Chondrocyte (in vitro differentiated cells): ENCODE results near the gene PRKCH. TPM values are rescaled to one million over a fixed set of nuclear protein-coding genes. Genes with fewer than 3 reads are reported as not detected.

Experiments
- DNase-seq: peaks from one replicate; pipeline ENCODE4 v3.0.0; 2021; ENCODE audit warnings: mixed read lengths, low spot score
- H3K27ac Mint-ChIP-seq: one replicate; pipeline ENCODE4 v1.8.0; 2021; ENCODE audit warnings: mild to moderate bottlenecking, moderate library complexity, mixed read lengths; ENCODE audit not compliant: unreplicated experiment
- H3K27me3 Mint-ChIP-seq: 2 replicates; pipeline ENCODE4 v1.8.0; 2021; ENCODE audit warnings: low read depth, mixed read lengths
- H3K36me3 Mint-ChIP-seq: 2 replicates; pipeline ENCODE4 v1.8.0; 2021; ENCODE audit warnings: low read depth, mixed read lengths
- H3K4me1 Mint-ChIP-seq: 2 replicates; pipeline ENCODE4 v1.8.0; 2021; ENCODE audit warnings: low read depth, mild to moderate bottlenecking, mixed read lengths
- H3K4me3 Mint-ChIP-seq: one replicate; pipeline ENCODE4 v1.8.0; 2021; ENCODE audit warnings: mild to moderate bottlenecking, moderate library complexity, mixed read lengths; ENCODE audit not compliant: unreplicated experiment
- H3K9me3 Mint-ChIP-seq: 2 replicates; pipeline ENCODE4 v1.8.0; 2021; ENCODE audit warnings: low read depth, mixed read lengths
- CTCF ChIP-seq: fragments of 200-600 bp; sonication (generic); IDR thresholded peaks from 2 replicates; pipeline ENCODE4 v1.5.0; 2021; ENCODE audit warnings: antibody characterized with exemption, mild to moderate bottlenecking, moderate library complexity
- total RNA-seq: library from RNA; stranded (reverse); gene quantifications from 3 replicates; pipeline ENCODE4 v1.2.1, GENCODE V29; 2021

PRKCH gene
- total RNA-seq, 1 donor from 2014 or later, result 9.7 TPM

- no peak for TF ChIP-seq CTCF
- H3K9me3 Mint-ChIP-seq, result no peaks in the 10 kb centered on the region
- H3K36me3 Mint-ChIP-seq, result no peaks in the 10 kb centered on the region
- no peak overlapping the region for H3K4me3 Mint-ChIP-seq
- peaks cover 8% of the 10 kb centered on the region for H3K4me1 Mint-ChIP-seq
- no peaks in the 10 kb centered on the region for H3K27me3 Mint-ChIP-seq
- no peak overlapping the region for H3K27ac Mint-ChIP-seq
- DNase-seq, result no peak
Observed at GRCh38 chr14:61388173-61388975, 67.0 kb downstream of the PRKCH start.

- Mint-ChIP-seq H3K27ac (no peak overlapping the region), H3K9me3 (no peaks in the 10 kb centered on the region), H3K36me3 (no peaks in the 10 kb centered on the region), H3K4me3 (no peak overlapping the region), H3K4me1 (peaks cover 8% of the 10 kb centered on the region), H3K27me3 (no peaks in the 10 kb centered on the region)
- no peak for DNase-seq
- TF ChIP-seq CTCF, result no peak
Observed at GRCh38 chr14:61388976-61389576, 67.7 kb downstream of the PRKCH start.

- TF ChIP-seq CTCF, result no peak
- Mint-ChIP-seq H3K27ac (no peak overlapping the region), H3K27me3 (no peaks in the 10 kb centered on the region), H3K4me1 (peaks cover 8% of the 10 kb centered on the region), H3K9me3 (no peaks in the 10 kb centered on the region), H3K4me3 (no peak overlapping the region), H3K36me3 (no peaks in the 10 kb centered on the region)
- no peak for DNase-seq
Observed at GRCh38 chr14:61391119-61391518, 69.7 kb downstream of the PRKCH start.

GRCh38 chr14:61392297-61392696, 70.9 kb downstream of the PRKCH start:
- H3K9me3 Mint-ChIP-seq, result no peaks in the 10 kb centered on the region
- H3K36me3 Mint-ChIP-seq, result no peaks in the 10 kb centered on the region
- DNase-seq, result no peak
- H3K27me3 Mint-ChIP-seq, result peaks cover 3% of the 10 kb centered on the region
- TF ChIP-seq CTCF, result no peak
- no peak overlapping the region for H3K27ac Mint-ChIP-seq
- H3K4me3 Mint-ChIP-seq, result no peak overlapping the region
- peaks cover 8% of the 10 kb centered on the region for H3K4me1 Mint-ChIP-seq

GRCh38 chr14:61394542-61394941, 73.2 kb downstream of the PRKCH start:
- Mint-ChIP-seq H3K4me1 (no peaks in the 10 kb centered on the region), H3K27ac (no peak overlapping the region), H3K9me3 (no peaks in the 10 kb centered on the region), H3K4me3 (no peak overlapping the region), H3K36me3 (no peaks in the 10 kb centered on the region), H3K27me3 (peaks cover 5% of the 10 kb centered on the region)
- no peak for DNase-seq
- no peak for TF ChIP-seq CTCF
